Measurements from ENCODE around the gene MAN1A1. TPM values are rescaled to one million over a fixed set of nuclear protein-coding genes. Genes with fewer than 3 reads are reported as not detected.

Gene MAN1A1
- total RNA-seq, 1 donor from 2014 or later: 45.9 TPM

- Histone ChIP-seq H3K4me3 (ENCODE audit: low read length in 3 of 3) (no peak overlapping the region), H3K9me3 (ENCODE audit: control insufficient read depth in 3 of 3, low read length in 3 of 3) (no peaks in the 10 kb centered on the region)
Measured at GRCh38 chr6:119134752-119135151, 214.8 kb downstream of the MAN1A1 start.

GRCh38 chr6:119133400-119133799 lies 216.2 kb downstream of the MAN1A1 start:
- Histone ChIP-seq H3K27ac (ENCODE audit: low read depth, low read length) (no peak overlapping the region), H3K9ac (ENCODE audit: low read depth in 1 of 3, low read length in 3 of 3) (no peak overlapping the region), H3K27me3 (ENCODE audit: control insufficient read depth in 3 of 3, insufficient read depth in 3 of 3, low read length in 3 of 3) (no peaks in the 10 kb centered on the region), H3K9me3 (ENCODE audit: control insufficient read depth in 3 of 3, low read length in 3 of 3) (no peaks in the 10 kb centered on the region), H3K4me1 (ENCODE audit: control insufficient read depth in 3 of 3, insufficient read depth in 3 of 3, low read length in 3 of 3) (peaks cover 0 to 3% (median 2%) of the 10 kb centered on the region in 3 donors), H3K36me3 (ENCODE audit: control insufficient read depth in 3 of 3, insufficient read depth in 3 of 3, low read length in 3 of 3) (no peaks in the 10 kb centered on the region), H3K4me3 (ENCODE audit: low read length in 3 of 3) (no peak overlapping the region)

More at GRCh38 chr6:119134752-119135151, 214.8 kb downstream of the MAN1A1 start:
- Histone ChIP-seq H3K27me3 (ENCODE audit: control insufficient read depth in 3 of 3, insufficient read depth in 3 of 3, low read length in 3 of 3) (no peaks in the 10 kb centered on the region), H3K36me3 (ENCODE audit: control insufficient read depth in 3 of 3, insufficient read depth in 3 of 3, low read length in 3 of 3) (no peaks in the 10 kb centered on the region), H3K4me1 (ENCODE audit: control insufficient read depth in 3 of 3, insufficient read depth in 3 of 3, low read length in 3 of 3) (peaks cover 0 to under 1% (median 0%) of the 10 kb centered on the region in 3 donors), H3K9ac (ENCODE audit: low read depth in 1 of 3, low read length in 3 of 3) (no peak overlapping the region), H3K27ac (ENCODE audit: low read depth, low read length) (no peak overlapping the region)

- Histone ChIP-seq H3K9me3 (ENCODE audit: control insufficient read depth in 3 of 3, low read length in 3 of 3) (no peaks in the 10 kb centered on the region), H3K9ac (ENCODE audit: low read depth in 1 of 3, low read length in 3 of 3) (no peak overlapping the region), H3K4me3 (ENCODE audit: low read length in 3 of 3) (no peak overlapping the region), H3K4me1 (ENCODE audit: control insufficient read depth in 3 of 3, insufficient read depth in 3 of 3, low read length in 3 of 3) (peaks cover 0 to 3% (median 2%) of the 10 kb centered on the region in 3 donors), H3K27ac (ENCODE audit: low read depth, low read length) (no peak overlapping the region), H3K36me3 (ENCODE audit: control insufficient read depth in 3 of 3, insufficient read depth in 3 of 3, low read length in 3 of 3) (no peaks in the 10 kb centered on the region), H3K27me3 (ENCODE audit: control insufficient read depth in 3 of 3, insufficient read depth in 3 of 3, low read length in 3 of 3) (no peaks in the 10 kb centered on the region)
Measured at GRCh38 chr6:119132261-119132981, 217.1 kb downstream of the MAN1A1 start.

- H3K4me1 ChIP-seq (ENCODE audit: control insufficient read depth in 3 of 3, insufficient read depth in 3 of 3, low read length in 3 of 3): peaks cover 0 to 3% (median 2%) of the 10 kb centered on the region in 3 donors
- no peak overlapping the region for H3K27ac ChIP-seq (ENCODE audit: low read depth, low read length)
Measured at GRCh38 chr6:119129968-119130484, 219.5 kb downstream of the MAN1A1 start.

GRCh38 chr6:119129148-119129967 lies 220.2 kb downstream of the MAN1A1 start:
- Histone ChIP-seq H3K36me3 (ENCODE audit: control insufficient read depth in 3 of 3, insufficient read depth in 3 of 3, low read length in 3 of 3) (no peaks in the 10 kb centered on the region), H3K4me3 (ENCODE audit: low read length in 3 of 3) (no peak overlapping the region), H3K4me1 (ENCODE audit: control insufficient read depth in 3 of 3, insufficient read depth in 3 of 3, low read length in 3 of 3) (peaks cover 0 to 3% (median 2%) of the 10 kb centered on the region in 3 donors), H3K27ac (ENCODE audit: low read depth, low read length) (no peak overlapping the region), H3K9ac (ENCODE audit: low read depth in 1 of 3, low read length in 3 of 3) (peak overlapping the region in 1 of 3 donors; percentile 24), H3K27me3 (ENCODE audit: control insufficient read depth in 3 of 3, insufficient read depth in 3 of 3, low read length in 3 of 3) (no peaks in the 10 kb centered on the region), H3K9me3 (ENCODE audit: control insufficient read depth in 3 of 3, low read length in 3 of 3) (no peaks in the 10 kb centered on the region)

More at GRCh38 chr6:119129968-119130484, 219.5 kb downstream of the MAN1A1 start:
- Histone ChIP-seq H3K9ac (ENCODE audit: low read depth in 1 of 3, low read length in 3 of 3) (no peak overlapping the region), H3K4me3 (ENCODE audit: low read length in 3 of 3) (no peak overlapping the region), H3K36me3 (ENCODE audit: control insufficient read depth in 3 of 3, insufficient read depth in 3 of 3, low read length in 3 of 3) (no peaks in the 10 kb centered on the region), H3K27me3 (ENCODE audit: control insufficient read depth in 3 of 3, insufficient read depth in 3 of 3, low read length in 3 of 3) (no peaks in the 10 kb centered on the region), H3K9me3 (ENCODE audit: control insufficient read depth in 3 of 3, low read length in 3 of 3) (no peaks in the 10 kb centered on the region)

GRCh38 chr6:119128252-119128912 lies 221.2 kb downstream of the MAN1A1 start:
- no peak overlapping the region for H3K9ac ChIP-seq (ENCODE audit: low read depth in 1 of 3, low read length in 3 of 3)
- no peaks in the 10 kb centered on the region for H3K9me3 ChIP-seq (ENCODE audit: control insufficient read depth in 3 of 3, low read length in 3 of 3)
- no peak overlapping the region for H3K4me3 ChIP-seq (ENCODE audit: low read length in 3 of 3)
- H3K36me3 ChIP-seq (ENCODE audit: control insufficient read depth in 3 of 3, insufficient read depth in 3 of 3, low read length in 3 of 3): no peaks in the 10 kb centered on the region
- no peak overlapping the region for H3K27ac ChIP-seq (ENCODE audit: low read depth, low read length)
- H3K4me1 ChIP-seq (ENCODE audit: control insufficient read depth in 3 of 3, insufficient read depth in 3 of 3, low read length in 3 of 3): peaks cover 0 to 3% (median 2%) of the 10 kb centered on the region in 3 donors
- no peaks in the 10 kb centered on the region for H3K27me3 ChIP-seq (ENCODE audit: control insufficient read depth in 3 of 3, insufficient read depth in 3 of 3, low read length in 3 of 3)

- H3K27me3 ChIP-seq (ENCODE audit: control insufficient read depth in 3 of 3, insufficient read depth in 3 of 3, low read length in 3 of 3): no peaks in the 10 kb centered on the region
- H3K4me1 ChIP-seq (ENCODE audit: control insufficient read depth in 3 of 3, insufficient read depth in 3 of 3, low read length in 3 of 3): peaks cover 0 to 3% (median 2%) of the 10 kb centered on the region in 3 donors
- H3K36me3 ChIP-seq (ENCODE audit: control insufficient read depth in 3 of 3, insufficient read depth in 3 of 3, low read length in 3 of 3): no peaks in the 10 kb centered on the region
- H3K9me3 ChIP-seq (ENCODE audit: control insufficient read depth in 3 of 3, low read length in 3 of 3): no peaks in the 10 kb centered on the region
- H3K27ac ChIP-seq (ENCODE audit: low read depth, low read length): no peak overlapping the region
- no peak overlapping the region for H3K9ac ChIP-seq (ENCODE audit: low read depth in 1 of 3, low read length in 3 of 3)
- no peak overlapping the region for H3K4me3 ChIP-seq (ENCODE audit: low read length in 3 of 3)
Measured at GRCh38 chr6:119127627-119128026, 221.9 kb downstream of the MAN1A1 start.

Small RNAs within 50 kb of the gene (small RNA-seq; reads per million reads assigned to genes)
- gene AL022722.2: not detected
- not detected for gene RNU6-194P
